Dendritic cell treated with granulocyte-macrophage colony-stimulating factor and Interleukin-4, amounts not matched to agents 40 ng/mL and 50 ng/mL, for 4 days (primary cell): ENCODE data around the gene TFDP1.
"Not testable (repeated sequence)": the region's sequence is repeated elsewhere in the genome, so short reads cannot be mapped to it uniquely, and the experiment has no call there.

Source experiments
- H3K27ac Mint-ChIP-seq: one replicate; pipeline ENCODE4 v1.8.0; 2022; ENCODE audit warnings: mild to moderate bottlenecking, mixed read lengths
- H3K27me3 Mint-ChIP-seq: one replicate; pipeline ENCODE4 v1.8.0; 2022; ENCODE audit warnings: mild to moderate bottlenecking, mixed read lengths
- H3K36me3 Mint-ChIP-seq: one replicate; pipeline ENCODE4 v1.8.0; 2022; ENCODE audit warnings: low read depth, mixed read lengths
- H3K4me1 Mint-ChIP-seq: one replicate; pipeline ENCODE4 v1.8.0; 2022; ENCODE audit warnings: low read depth, mixed read lengths
- H3K4me3 Mint-ChIP-seq: one replicate; pipeline ENCODE4 v1.8.0; 2022; ENCODE audit warnings: mild to moderate bottlenecking, moderate library complexity, mixed read lengths
- H3K9me3 Mint-ChIP-seq: one replicate; pipeline ENCODE4 v1.8.0; 2022; ENCODE audit warnings: mixed read lengths
- intact Hi-C: fragments of 100-400 bp; cut with micrococcal nuclease; formaldehyde crosslinking; loops from one replicate; pipeline ENCODE4 v1.15.0; 2022

TFDP1 gene

DNA sequence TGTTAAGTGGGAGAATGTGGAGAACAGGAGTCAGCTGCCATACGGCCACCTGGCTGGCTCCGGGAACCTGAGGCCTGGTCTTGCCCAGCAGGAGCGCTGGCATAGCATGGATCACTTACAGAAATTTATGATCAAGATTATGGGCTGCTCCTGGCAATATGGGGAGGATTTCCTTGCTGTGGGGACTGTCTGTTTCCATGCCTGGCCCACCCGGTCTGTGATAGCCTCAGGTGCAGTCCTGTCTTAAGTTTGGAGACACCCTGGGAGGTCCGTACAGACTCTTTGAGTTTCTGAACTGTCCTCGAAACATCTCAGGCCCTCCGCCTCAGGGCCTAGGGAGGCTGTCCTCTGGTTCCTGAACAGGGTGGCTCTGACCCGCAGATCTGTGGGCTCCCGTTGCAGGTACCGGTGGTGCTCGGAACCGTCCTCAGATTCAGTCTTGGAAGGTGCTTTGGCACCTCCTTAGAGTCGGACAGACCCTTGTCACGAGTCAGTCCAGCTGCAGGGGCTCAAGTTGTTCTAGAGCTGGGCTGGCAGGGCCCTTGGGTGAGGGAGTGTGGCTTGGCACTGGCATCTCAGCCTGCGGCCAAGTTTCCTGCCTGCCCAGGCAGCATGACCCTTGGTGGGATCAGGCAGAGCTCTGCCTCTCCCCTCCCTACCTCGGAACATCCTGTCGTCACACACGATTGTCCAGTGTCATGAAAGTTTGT lies 4.9 kb downstream of the TFDP1 start:
- Mint-ChIP-seq H3K4me3 (no peak overlapping the region), H3K9me3 (no peaks in the 10 kb centered on the region), H3K27me3 (no peaks in the 10 kb centered on the region), H3K27ac (no peak overlapping the region), H3K4me1 (peaks cover 20% of the 10 kb centered on the region), H3K36me3 (peaks cover 29% of the 10 kb centered on the region)
- intact Hi-C loops: no loop called here

DNA sequence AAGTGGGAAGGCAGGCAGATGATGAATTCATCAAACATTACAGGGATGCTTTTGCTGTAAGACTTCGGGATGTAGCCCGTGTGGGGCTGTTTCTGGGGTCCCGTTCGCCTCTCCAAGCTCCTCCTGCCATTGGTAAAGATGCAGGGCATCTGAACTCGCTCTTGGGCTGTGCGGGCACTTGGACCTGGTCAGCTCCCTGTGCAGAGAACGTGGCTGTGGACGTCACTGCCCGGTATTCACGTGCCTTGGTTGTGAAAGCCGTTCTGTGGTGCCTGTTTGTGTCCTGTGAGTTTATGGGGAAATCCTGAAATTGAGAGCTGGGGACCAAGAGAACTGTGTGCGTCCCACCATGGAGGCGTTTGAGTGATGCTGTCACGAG lies 5.4 kb downstream of the TFDP1 start:
- peaks cover 33% of the 10 kb centered on the region for H3K36me3 Mint-ChIP-seq
- peaks cover 20% of the 10 kb centered on the region for H3K4me1 Mint-ChIP-seq
- no peaks in the 10 kb centered on the region for H3K27me3 Mint-ChIP-seq
- no peak overlapping the region for H3K4me3 Mint-ChIP-seq
- no peaks in the 10 kb centered on the region for H3K9me3 Mint-ChIP-seq
- no peak overlapping the region for H3K27ac Mint-ChIP-seq
- intact Hi-C loops: no loop called here

DNA sequence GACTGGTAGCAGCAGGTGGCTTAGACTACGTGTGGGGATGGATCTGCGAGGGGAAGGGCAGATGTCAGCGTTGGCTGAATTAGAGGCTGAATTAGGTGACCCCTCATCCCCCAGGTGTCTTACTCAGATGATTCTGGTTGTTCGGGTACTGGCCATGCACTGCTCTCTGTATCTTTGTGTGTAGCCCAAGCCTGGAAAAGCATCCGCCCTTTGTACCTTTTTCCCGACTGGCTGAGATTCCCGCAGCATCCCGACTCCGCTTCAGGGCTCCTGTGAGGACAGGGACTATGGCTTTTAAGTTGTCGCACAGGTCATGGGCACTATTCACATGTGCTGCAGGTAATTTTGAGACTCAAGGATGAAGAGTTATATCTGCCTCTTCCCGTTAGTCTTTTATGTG lies 7.2 kb downstream of the TFDP1 start:
- no peaks in the 10 kb centered on the region for H3K27me3 Mint-ChIP-seq
- peaks cover 17% of the 10 kb centered on the region for H3K4me1 Mint-ChIP-seq
- no peak overlapping the region for H3K27ac Mint-ChIP-seq
- H3K4me3 Mint-ChIP-seq: no peak overlapping the region
- H3K36me3 Mint-ChIP-seq: peaks cover 48% of the 10 kb centered on the region
- intact Hi-C loops: no loop called here
- no peaks in the 10 kb centered on the region for H3K9me3 Mint-ChIP-seq

GRCh38 chr13:113592571-113592970 lies 8.0 kb downstream of the TFDP1 start:
- Mint-ChIP-seq H3K4me1 (peaks cover 11% of the 10 kb centered on the region), H3K4me3 (no peak overlapping the region), H3K9me3 (no peaks in the 10 kb centered on the region), H3K36me3 (peaks cover 48% of the 10 kb centered on the region), H3K27me3 (no peaks in the 10 kb centered on the region), H3K27ac (no peak overlapping the region)
- intact Hi-C loops: no loop called here

DNA sequence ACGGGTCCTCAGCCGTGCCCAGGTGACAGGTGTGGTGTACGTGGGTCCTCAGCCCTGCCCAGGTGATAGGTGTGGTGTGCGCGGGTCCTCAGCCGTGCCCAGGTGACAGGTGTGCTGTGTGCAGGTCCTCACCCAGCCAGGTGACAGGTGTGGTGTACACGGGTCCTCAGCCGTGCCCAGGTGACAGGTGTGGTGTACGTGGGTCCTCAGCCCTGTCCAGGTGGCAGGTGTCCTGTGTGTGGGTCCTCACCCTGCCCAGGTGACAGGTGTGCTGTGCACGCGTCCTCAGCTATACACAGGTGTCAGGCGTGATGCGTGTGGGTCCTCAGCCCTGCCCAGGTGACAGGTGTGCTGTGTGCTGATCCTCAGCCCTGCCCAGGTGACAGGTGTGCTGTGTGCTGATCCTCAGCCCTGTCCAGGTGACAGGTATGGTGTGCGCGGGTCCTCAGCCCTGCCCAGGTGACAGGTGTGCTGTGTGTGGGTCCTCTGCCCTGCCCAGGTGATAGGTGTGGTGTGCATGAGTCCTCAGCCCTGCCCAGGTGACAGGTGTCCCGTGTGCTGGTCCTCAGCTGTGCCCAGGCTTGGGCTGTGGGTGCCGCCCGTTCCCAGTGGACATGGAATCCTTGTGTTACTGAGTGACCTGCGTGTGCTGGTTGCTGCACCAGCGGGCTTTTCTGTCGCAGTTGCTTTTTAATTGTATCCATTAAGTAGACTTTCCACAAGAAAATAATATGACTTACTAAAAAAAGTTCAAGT lies 9.7 kb downstream of the TFDP1 start:
- H3K4me3 Mint-ChIP-seq, H3K27me3 Mint-ChIP-seq, intact Hi-C loops, H3K4me1 Mint-ChIP-seq, H3K27ac Mint-ChIP-seq, H3K9me3 Mint-ChIP-seq: not testable (repeated sequence)
- peaks cover 52% of the 10 kb centered on the region for H3K36me3 Mint-ChIP-seq

DNA sequence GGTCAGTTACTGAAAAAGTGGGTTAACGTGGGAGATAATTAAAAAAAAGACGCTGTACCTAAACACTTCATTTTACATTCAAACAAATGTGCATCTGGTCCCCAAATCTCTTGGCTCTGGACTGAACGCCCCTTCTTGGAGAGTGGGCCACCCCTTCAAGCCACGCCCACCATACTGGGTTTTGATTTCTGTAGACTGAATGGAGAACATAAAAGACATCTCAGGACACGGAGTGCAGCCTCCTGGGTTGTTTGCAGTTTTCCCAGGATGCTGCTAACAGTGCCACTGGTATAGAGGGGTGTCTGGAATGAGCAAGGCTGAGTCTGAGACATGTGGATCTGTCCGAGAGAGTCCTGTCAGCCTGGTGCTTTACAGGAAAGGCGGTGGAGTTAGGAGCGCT lies 10.6 kb downstream of the TFDP1 start:
- peaks cover 18% of the 10 kb centered on the region for H3K9me3 Mint-ChIP-seq
- H3K27me3 Mint-ChIP-seq: no peaks in the 10 kb centered on the region
- peaks cover 56% of the 10 kb centered on the region for H3K36me3 Mint-ChIP-seq
- no peaks in the 10 kb centered on the region for H3K4me1 Mint-ChIP-seq
- no peak overlapping the region for H3K27ac Mint-ChIP-seq
- intact Hi-C loops: no loop called here
- no peak overlapping the region for H3K4me3 Mint-ChIP-seq

DNA sequence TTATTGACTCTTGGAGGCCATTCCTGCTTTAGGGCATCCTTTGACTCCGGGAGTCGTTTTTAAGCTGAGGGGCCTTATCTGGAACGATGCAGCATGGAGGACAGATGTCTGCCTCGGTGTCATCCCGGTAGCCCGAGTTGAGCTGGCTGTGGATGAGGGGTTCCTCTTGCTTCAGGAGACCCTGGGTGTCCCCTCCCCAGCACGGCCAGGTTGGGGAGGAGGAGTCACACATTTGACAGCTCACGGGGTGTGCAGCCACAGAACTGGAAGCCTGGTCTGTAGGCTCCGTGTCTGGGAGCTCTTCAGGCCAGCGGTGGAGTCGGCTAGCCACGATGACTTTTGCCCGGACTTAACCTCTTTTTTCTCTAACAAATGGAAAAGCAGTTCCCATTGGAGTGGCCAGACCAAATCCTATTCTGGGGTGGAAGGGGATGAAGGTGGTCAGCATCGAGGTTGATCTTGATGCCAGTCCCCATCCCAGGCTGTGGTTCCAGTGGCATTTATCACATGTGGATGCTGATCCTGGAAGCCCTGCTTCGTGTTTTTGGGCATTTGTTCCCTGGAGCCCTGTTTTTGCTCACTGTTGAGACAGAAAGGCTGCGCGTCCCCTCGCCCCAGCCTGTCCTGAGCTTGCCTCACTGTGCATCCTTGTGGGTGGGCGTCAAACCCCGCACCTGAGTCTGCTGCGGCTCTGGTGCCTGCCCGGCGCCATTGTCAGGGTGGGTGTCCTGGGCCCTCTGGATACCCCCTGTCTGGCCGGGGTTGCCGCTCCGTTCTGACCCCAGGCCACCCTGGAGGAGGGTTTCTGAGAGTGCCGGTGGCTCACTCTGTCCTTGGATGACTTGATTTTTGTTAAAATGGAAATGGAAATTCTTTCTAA lies 12.0 kb downstream of the TFDP1 start:
- H3K9me3 Mint-ChIP-seq: peaks cover 21% of the 10 kb centered on the region
- intact Hi-C loops: no loop called here
- no peaks in the 10 kb centered on the region for H3K4me1 Mint-ChIP-seq
- H3K4me3 Mint-ChIP-seq: no peak overlapping the region
- H3K27ac Mint-ChIP-seq: no peak overlapping the region
- peaks cover 66% of the 10 kb centered on the region for H3K36me3 Mint-ChIP-seq
- no peaks in the 10 kb centered on the region for H3K27me3 Mint-ChIP-seq

DNA sequence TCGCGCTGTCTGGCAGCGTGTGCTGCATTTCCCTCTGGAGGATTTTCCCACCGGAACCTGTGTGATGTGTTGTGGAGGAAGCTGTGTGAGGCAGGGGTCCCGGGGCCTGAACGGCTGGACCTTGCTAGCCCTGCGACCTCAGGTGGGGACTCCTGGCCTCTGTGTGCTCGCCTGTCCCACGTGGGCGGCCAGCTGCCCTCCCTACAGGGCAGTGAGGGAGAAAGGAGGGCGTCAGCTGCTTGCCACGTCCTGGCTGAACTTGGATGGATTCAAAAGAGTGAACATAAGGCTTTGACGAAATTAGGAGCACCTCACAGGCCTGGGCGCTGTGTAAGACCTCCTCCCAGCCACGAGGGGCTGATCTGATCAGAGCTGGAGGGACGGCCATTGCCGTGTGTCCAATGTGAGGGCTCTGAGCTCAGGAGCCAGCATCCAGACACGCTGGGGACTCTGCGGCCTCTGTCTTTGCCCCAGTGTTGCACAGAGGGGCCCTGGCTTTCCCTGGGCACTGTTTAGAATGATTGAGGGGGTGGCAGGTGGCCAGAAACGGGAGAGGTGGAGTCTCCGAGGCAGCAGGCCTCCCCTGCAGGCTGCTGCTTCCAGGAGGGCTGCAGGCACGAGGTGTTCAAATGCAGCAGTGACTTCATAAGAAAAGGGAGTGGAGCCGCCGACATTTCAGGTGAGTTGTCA lies 13.0 kb downstream of the TFDP1 start:
- H3K36me3 Mint-ChIP-seq: peaks cover 73% of the 10 kb centered on the region

DNA sequence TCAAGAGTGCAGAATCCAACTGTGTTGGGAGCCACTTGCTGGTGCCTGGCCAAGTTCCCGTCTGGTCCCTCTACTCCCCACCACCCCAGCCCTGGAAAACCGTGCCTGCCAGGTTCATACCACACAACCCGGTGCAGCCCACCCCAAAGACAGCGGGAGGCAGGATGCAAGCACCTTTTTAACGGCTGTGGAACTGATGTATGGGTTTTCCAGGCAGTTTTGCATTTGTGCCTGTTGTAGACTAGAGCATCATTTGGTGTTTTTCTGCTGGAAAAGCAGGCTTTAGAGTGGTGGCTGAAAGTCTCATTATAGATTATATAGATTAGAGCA lies 13.5 kb downstream of the TFDP1 start:
- no peak overlapping the region for H3K27ac Mint-ChIP-seq
- no peaks in the 10 kb centered on the region for H3K27me3 Mint-ChIP-seq
- peaks cover 73% of the 10 kb centered on the region for H3K36me3 Mint-ChIP-seq
- H3K4me3 Mint-ChIP-seq: no peak overlapping the region
- intact Hi-C loops: no loop called here
- peaks cover 5% of the 10 kb centered on the region for H3K4me1 Mint-ChIP-seq
- peaks cover 21% of the 10 kb centered on the region for H3K9me3 Mint-ChIP-seq

More for the DNA sequence above, 13.0 kb downstream of the TFDP1 start:
- peaks cover 5% of the 10 kb centered on the region for H3K4me1 Mint-ChIP-seq
- intact Hi-C loops: no loop called here
- H3K27me3 Mint-ChIP-seq: no peaks in the 10 kb centered on the region
- peaks cover 21% of the 10 kb centered on the region for H3K9me3 Mint-ChIP-seq
- no peak overlapping the region for H3K27ac Mint-ChIP-seq
- no peak overlapping the region for H3K4me3 Mint-ChIP-seq

DNA sequence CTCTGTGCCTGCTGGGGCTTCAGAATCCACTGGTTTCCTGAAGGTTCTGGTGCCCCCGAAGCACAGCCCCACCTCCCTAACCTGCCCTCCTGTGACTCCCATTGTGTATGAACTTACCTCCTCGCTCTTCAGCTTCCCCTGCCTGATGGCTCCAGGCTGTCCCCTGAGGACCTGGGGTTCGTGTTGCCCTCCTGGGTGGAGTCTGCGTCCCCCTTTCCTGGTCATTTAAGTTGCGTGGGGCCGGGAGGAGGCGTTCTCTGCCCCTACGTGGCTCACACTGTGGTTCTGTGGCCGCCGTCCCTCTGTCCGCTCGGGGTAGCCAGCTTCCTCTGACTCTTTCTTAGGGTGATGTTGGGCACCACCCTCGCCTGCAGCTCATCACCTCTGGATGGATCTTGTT lies 13.9 kb downstream of the TFDP1 start:
- intact Hi-C loops: no loop called here
- Mint-ChIP-seq H3K27ac (no peak overlapping the region), H3K4me1 (peaks cover 5% of the 10 kb centered on the region), H3K27me3 (no peaks in the 10 kb centered on the region), H3K9me3 (peaks cover 21% of the 10 kb centered on the region), H3K36me3 (peaks cover 73% of the 10 kb centered on the region), H3K4me3 (no peak overlapping the region)

DNA sequence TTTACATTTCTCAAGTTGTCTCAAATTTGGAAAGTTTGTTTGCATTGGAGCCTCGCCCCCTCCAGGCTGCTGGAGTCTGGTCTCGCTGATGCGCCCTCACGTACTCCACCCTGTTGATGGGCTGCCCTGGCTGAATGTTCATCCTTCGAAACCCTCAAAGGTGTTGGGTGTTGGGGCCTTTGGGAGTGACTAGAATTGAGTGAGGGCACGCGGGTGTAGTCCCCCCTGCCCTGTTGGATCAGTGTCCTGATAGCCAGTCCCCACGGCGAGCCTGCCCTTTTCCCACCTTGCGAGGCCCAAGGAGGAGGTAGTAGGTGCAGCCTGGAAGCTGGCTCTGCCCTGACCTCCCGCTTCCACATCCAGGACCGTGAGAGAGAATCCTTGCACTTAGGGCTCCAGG lies 14.8 kb downstream of the TFDP1 start:
- intact Hi-C loops: no loop called here
- no peak overlapping the region for H3K27ac Mint-ChIP-seq
- H3K27me3 Mint-ChIP-seq: no peaks in the 10 kb centered on the region
- H3K4me1 Mint-ChIP-seq: peaks cover 5% of the 10 kb centered on the region
- H3K9me3 Mint-ChIP-seq: peaks cover 21% of the 10 kb centered on the region
- H3K4me3 Mint-ChIP-seq: no peak overlapping the region
- peaks cover 73% of the 10 kb centered on the region for H3K36me3 Mint-ChIP-seq

- intact Hi-C loops: no loop called here
- H3K27me3 Mint-ChIP-seq: no peaks in the 10 kb centered on the region
- H3K9me3 Mint-ChIP-seq: peaks cover 21% of the 10 kb centered on the region
- no peak overlapping the region for H3K4me3 Mint-ChIP-seq
- H3K4me1 Mint-ChIP-seq: peaks cover 24% of the 10 kb centered on the region
- peaks cover 70% of the 10 kb centered on the region for H3K36me3 Mint-ChIP-seq
- H3K27ac Mint-ChIP-seq: no peak overlapping the region
Observed at GRCh38 chr13:113601166-113602070, 16.9 kb downstream of the TFDP1 start.
